Muscle of leg (tissue), 11 donors: ENCODE measurements around the gene TBX18. TPM values are rescaled to one million over a fixed set of nuclear protein-coding genes. Genes with fewer than 3 reads are reported as not detected.

Experiments
- DNase-seq: peaks from one replicate; pipeline ENCODE4 v3.0.0; 2013
- H3K27ac ChIP-seq: one replicate; pipeline ENCODE4 v1.5.1; 2013; ENCODE audit warnings: mild to moderate bottlenecking, low read length, control low read depth
- H3K27me3 ChIP-seq: one replicate; pipeline ENCODE4 v1.6.1; 2013; ENCODE audit warnings: low read length; ENCODE audit not compliant: control insufficient read depth, insufficient read depth
- H3K36me3 ChIP-seq: one replicate; pipeline ENCODE4 v1.6.1; 2013; ENCODE audit warnings: low read length; ENCODE audit not compliant: control insufficient read depth, insufficient read depth
- H3K4me1 ChIP-seq: one replicate; pipeline ENCODE4 v1.6.1; 2013; ENCODE audit warnings: low read length; ENCODE audit not compliant: control insufficient read depth, insufficient read depth
- H3K4me3 ChIP-seq: one replicate; pipeline ENCODE4 v1.5.1; 2013; ENCODE audit warnings: low read length, control low read depth
- H3K9me3 ChIP-seq: replicated peaks from 2 replicates; pipeline ENCODE4 v1.6.1; 2013; ENCODE audit warnings: low read depth, low read length; ENCODE audit not compliant: control insufficient read depth
- WGBS: methylation state at CpG from one replicate; pipeline ENCODE4 v1.1.5; 2013; ENCODE audit warnings: missing lambda C conversion rate; ENCODE audit not compliant: insufficient coverage; 5-methylcytosine and 5-hydroxymethylcytosine counted together
- polyA plus RNA-seq, 8 donors: library from polyadenylated mRNA; unstranded; fragments of 120-200 nt; gene quantifications; one replicate each; pipeline versions ENCODE4 v1.2.1 to v1.2.3, GENCODE V29; 2013; ENCODE audit warnings: inconsistent platforms in 1 of 8, low replicate concordance in 1 of 8; ENCODE audit not compliant: insufficient read length in 8 of 8, insufficient read depth in 1 of 8
- total RNA-seq: library from RNA; stranded (reverse); fragments of 120-200 nt; gene quantifications from one replicate; pipeline ENCODE4 v1.2.4, GENCODE V29; 2013

The TBX18 gene
- total and polyA plus RNA-seq, 9 donors = 11.5 to 30.4 (median 19.0) TPM

DNA sequence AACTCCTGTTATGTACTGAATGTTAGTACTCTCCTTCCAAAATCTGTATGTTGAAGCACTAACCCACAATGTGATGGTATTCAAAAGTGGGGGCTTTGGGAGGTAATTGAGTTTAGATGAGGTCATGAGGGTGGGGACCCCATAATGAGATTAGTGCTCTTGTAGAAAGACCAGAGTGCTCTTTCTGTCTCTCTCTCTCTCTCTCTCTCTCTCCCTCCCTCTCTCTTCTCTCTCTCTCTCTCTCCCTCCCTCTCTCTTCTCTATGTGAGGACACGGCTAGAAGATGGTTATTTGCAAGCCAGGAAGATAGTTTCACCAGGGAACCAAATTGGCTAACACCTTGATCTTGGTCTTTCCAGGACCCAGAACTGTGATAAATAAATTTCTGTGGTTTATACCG is 107.4 kb downstream of the TBX18 start:
- Histone ChIP-seq H3K27ac (no peak overlapping the region), H3K4me1 (no peaks in the 10 kb centered on the region), H3K4me3 (no peak overlapping the region), H3K9me3 (no peaks in the 10 kb centered on the region), H3K27me3 (no peaks in the 10 kb centered on the region), H3K36me3 (no peaks in the 10 kb centered on the region)
- WGBS = no CpG with 5 or more reads among the region's 2 CpGs
- DNase-seq = no peak

- H3K36me3 ChIP-seq = no peaks in the 10 kb centered on the region
- H3K4me1 ChIP-seq = no peaks in the 10 kb centered on the region
- 83% methylated on average over 1 of the region's 3 CpGs for WGBS
- H3K4me3 ChIP-seq = no peak overlapping the region
- H3K9me3 ChIP-seq = no peaks in the 10 kb centered on the region
- no peak for DNase-seq
- no peak overlapping the region for H3K27ac ChIP-seq
- no peaks in the 10 kb centered on the region for H3K27me3 ChIP-seq
These were observed 111.3 kb downstream of the TBX18 start for GRCh38 chr6:84653027-84653551.

GRCh38 chr6:84652356-84653026 is 111.9 kb downstream of the TBX18 start:
- Histone ChIP-seq H3K36me3 (no peaks in the 10 kb centered on the region), H3K9me3 (no peaks in the 10 kb centered on the region), H3K4me1 (no peaks in the 10 kb centered on the region), H3K27ac (no peak overlapping the region), H3K27me3 (no peaks in the 10 kb centered on the region), H3K4me3 (no peak overlapping the region)
- 10% methylated on average over 1 of the region's 3 CpGs for WGBS
- DNase-seq = peak; percentile 72

- Histone ChIP-seq H3K9me3 (no peaks in the 10 kb centered on the region), H3K36me3 (no peaks in the 10 kb centered on the region), H3K4me1 (no peaks in the 10 kb centered on the region), H3K27ac (no peak overlapping the region), H3K4me3 (no peak overlapping the region), H3K27me3 (no peaks in the 10 kb centered on the region)
- WGBS = no CpG with 5 or more reads among the region's 1 CpG
- DNase-seq = no peak
These were observed 112.8 kb downstream of the TBX18 start for GRCh38 chr6:84651583-84651982.

DNA sequence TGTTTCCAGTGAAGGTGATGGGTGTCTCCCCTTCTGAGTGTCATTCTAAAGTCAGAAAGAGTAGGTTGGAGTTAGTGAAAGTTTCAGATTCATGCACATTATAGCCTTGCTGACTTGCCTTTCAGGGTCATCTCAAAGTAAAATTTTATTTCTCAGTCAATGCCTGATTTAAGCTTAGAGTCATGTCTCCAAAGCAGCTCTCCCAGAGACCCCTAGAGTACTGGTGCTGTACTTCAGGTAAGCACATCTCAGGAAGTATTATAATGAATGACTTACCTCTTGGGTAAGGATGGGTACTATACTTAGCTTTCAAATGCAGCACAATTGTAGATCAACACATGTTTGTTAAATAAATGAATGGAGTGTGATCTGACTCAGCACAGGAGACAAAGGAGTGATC is 116.0 kb downstream of the TBX18 start:
- DNase-seq = no peak
- no peaks in the 10 kb centered on the region for H3K36me3 ChIP-seq
- no peaks in the 10 kb centered on the region for H3K27me3 ChIP-seq
- H3K27ac ChIP-seq = no peak overlapping the region
- no peak overlapping the region for H3K4me3 ChIP-seq
- H3K9me3 ChIP-seq = no peaks in the 10 kb centered on the region
- no peaks in the 10 kb centered on the region for H3K4me1 ChIP-seq

DNA sequence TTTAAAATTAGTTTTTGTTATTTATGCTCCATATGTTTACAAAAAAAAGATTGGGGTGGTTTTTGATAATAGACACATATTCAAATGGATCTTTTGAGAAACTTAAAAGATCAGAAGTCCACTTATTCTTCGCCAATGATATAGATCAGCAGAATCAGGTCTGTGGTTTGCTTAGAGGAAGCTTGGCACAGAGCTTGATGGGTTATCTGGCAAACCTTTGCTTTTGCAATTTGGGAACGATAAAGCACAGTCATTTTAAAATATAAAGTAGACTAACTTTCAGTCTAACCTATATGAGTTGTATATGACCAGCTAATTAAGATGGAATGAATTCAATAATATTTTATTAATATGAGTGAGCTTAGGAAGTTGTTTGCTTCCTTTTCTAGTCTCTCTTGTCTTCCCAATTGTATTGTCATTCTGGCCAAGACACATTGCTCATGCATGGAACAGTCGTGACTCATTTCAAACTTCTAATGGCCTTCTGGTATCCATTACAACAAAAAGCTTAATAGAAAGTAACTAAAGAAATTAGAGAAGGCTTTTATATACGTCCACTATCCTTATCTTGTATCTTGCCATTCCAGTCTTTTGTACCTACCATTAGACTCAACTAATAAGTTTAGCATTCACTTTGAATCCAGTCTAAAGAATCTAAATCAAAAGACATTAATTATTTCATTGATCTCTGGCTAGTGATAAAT is 118.7 kb downstream of the TBX18 start:
- DNase-seq = no peak
- WGBS = no CpG with 5 or more reads among the region's 4 CpGs
- Histone ChIP-seq H3K36me3 (no peaks in the 10 kb centered on the region), H3K27me3 (no peaks in the 10 kb centered on the region), H3K9me3 (no peaks in the 10 kb centered on the region), H3K4me1 (no peaks in the 10 kb centered on the region), H3K27ac (no peak overlapping the region), H3K4me3 (no peak overlapping the region)

- no peaks in the 10 kb centered on the region for H3K9me3 ChIP-seq
- DNase-seq = no peak
- H3K4me1 ChIP-seq = no peaks in the 10 kb centered on the region
- no peaks in the 10 kb centered on the region for H3K27me3 ChIP-seq
- H3K4me3 ChIP-seq = no peak overlapping the region
- H3K27ac ChIP-seq = no peak overlapping the region
- H3K36me3 ChIP-seq = no peaks in the 10 kb centered on the region
These were observed 119.4 kb downstream of the TBX18 start for GRCh38 chr6:84645000-84645399.

DNA sequence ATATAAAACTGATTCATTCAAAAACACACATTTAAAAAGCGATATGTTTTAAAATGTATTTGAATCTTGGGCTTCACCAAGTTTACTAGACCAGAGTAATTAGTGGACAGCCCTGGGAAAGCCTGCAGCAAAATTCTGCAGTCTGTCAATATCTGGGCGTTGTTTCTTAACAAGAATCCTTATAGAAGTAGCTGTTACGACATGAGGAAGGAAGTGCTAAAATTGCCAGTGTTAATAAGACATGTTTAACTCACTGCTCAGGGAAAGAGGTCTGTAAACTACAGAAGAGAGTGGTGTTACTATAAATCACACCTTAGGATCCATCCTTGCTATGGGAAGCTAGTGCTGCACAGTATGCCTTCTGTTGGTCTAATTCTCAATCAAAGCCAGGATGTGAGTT is 120.6 kb downstream of the TBX18 start:
- Histone ChIP-seq H3K4me1 (no peaks in the 10 kb centered on the region), H3K36me3 (no peaks in the 10 kb centered on the region), H3K9me3 (no peaks in the 10 kb centered on the region), H3K27me3 (no peaks in the 10 kb centered on the region), H3K4me3 (no peak overlapping the region), H3K27ac (no peak overlapping the region)
- 40% methylated on average over 1 of the region's 3 CpGs for WGBS
- DNase-seq = no peak

GRCh38 chr6:84641076-84641475 is 123.3 kb downstream of the TBX18 start:
- no peaks in the 10 kb centered on the region for H3K4me1 ChIP-seq
- H3K36me3 ChIP-seq = no peaks in the 10 kb centered on the region
- no peak for DNase-seq
- no peak overlapping the region for H3K27ac ChIP-seq
- no peaks in the 10 kb centered on the region for H3K27me3 ChIP-seq
- no CpG with 5 or more reads among the region's 4 CpGs for WGBS
- no peaks in the 10 kb centered on the region for H3K9me3 ChIP-seq
- H3K4me3 ChIP-seq = no peak overlapping the region

GRCh38 chr6:84639396-84639795 is 125.0 kb downstream of the TBX18 start:
- H3K4me3 ChIP-seq = no peak overlapping the region
- H3K27ac ChIP-seq = no peak overlapping the region
- H3K4me1 ChIP-seq = no peaks in the 10 kb centered on the region
- no peaks in the 10 kb centered on the region for H3K9me3 ChIP-seq
- no peaks in the 10 kb centered on the region for H3K27me3 ChIP-seq
- WGBS = 87% methylated on average over 2 of the region's 3 CpGs
- no peaks in the 10 kb centered on the region for H3K36me3 ChIP-seq
- DNase-seq = no peak
